ENCODE data around the gene SLC7A14. TPM values are rescaled to one million over a fixed set of nuclear protein-coding genes. Genes with fewer than 3 reads are reported as not detected.

The SLC7A14 gene
- total RNA-seq, 2 experiments from 2014 or later = not detected

DNA sequence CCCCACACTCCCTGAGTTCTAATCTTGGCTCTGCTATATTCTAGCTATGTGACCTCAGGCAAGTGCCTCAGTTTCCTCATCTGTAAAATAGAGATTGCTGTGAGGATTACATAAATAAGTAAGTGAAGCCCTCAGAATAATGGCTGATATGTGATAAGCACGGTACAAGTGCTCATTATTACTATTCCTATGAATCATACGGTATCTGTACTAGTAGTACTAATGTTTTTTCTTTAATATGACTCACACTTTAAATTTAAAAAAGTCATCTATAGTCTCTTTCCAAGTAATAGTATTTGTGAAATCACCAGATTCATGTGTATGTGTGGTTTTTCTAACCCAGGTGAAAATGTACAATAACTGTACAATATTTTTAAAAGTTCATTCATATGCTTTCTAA, 108.5 kb downstream of the SLC7A14 start:
- H3K36me3 Mint-ChIP-seq (ENCODE audit: low read depth) = no peaks in the 10 kb centered on the region
- no peak overlapping the region for H3K27ac Mint-ChIP-seq
- no peaks in the 10 kb centered on the region for H3K9me3 Mint-ChIP-seq
- peaks cover 9% of the 10 kb centered on the region for H3K27me3 Mint-ChIP-seq
- no peak overlapping the region for H3K4me3 Mint-ChIP-seq
- ATAC-seq (no peak), DNase-seq (no peak)
- no peaks in the 10 kb centered on the region for H3K4me1 Mint-ChIP-seq (ENCODE audit: low read depth)
- ChIA-PET CTCF (interaction anchor here (1.7 kb wide), 1 partner anchor 11 kb away, joined by 4 read pairs; no protein-coding TSS in a partner anchor), POLR2A (no interaction called here)
- TF ChIP-seq, protein P1, sequence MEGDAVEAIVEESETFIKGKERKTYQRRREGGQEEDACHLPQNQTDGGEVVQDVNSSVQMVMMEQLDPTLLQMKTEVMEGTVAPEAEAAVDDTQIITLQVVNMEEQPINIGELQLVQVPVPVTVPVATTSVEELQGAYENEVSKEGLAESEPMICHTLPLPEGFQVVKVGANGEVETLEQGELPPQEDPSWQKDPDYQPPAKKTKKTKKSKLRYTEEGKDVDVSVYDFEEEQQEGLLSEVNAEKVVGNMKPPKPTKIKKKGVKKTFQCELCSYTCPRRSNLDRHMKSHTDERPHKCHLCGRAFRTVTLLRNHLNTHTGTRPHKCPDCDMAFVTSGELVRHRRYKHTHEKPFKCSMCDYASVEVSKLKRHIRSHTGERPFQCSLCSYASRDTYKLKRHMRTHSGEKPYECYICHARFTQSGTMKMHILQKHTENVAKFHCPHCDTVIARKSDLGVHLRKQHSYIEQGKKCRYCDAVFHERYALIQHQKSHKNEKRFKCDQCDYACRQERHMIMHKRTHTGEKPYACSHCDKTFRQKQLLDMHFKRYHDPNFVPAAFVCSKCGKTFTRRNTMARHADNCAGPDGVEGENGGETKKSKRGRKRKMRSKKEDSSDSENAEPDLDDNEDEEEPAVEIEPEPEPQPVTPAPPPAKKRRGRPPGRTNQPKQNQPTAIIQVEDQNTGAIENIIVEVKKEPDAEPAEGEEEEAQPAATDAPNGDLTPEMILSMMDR (IDR thresholded peaks at IDR 0.05) = no peak
- intact Hi-C loops (cut with micrococcal nuclease) = no loop called here

DNA sequence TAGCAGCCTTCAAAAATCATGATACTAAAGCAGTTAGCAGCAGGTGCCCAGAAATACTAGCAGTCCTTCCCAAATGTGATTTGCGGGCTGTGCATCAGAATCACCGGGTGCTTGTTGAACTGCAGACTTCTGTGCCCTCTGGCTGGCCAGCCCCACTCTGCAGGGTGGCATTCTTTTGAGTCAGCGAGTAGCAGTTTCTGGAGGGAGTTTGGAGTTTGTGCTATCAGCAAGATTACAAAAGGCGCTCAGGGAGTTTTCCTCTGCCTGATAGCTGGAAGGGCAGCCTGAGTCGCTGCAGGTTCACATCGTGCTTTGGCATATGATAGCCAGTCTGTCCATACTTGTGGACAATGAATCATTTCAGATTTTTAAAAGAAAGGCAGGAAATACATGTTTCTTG, 109.6 kb downstream of the SLC7A14 start:
- H3K27ac Mint-ChIP-seq = no peak overlapping the region
- no peaks in the 10 kb centered on the region for H3K36me3 Mint-ChIP-seq (ENCODE audit: low read depth)
- no peaks in the 10 kb centered on the region for H3K9me3 Mint-ChIP-seq
- CTCF ChIA-PET = interaction anchor here (1.4 kb wide), 1 partner anchor 61 kb away, joined by 3 read pairs; no protein-coding TSS in a partner anchor
- POLR2A ChIA-PET = no interaction called here
- TF ChIP-seq, protein P1 (IDR thresholded peaks at IDR 0.05) = no peak
- peaks cover 11% of the 10 kb centered on the region for H3K27me3 Mint-ChIP-seq
- intact Hi-C loops (cut with micrococcal nuclease) = no loop called here
- no peaks in the 10 kb centered on the region for H3K4me1 Mint-ChIP-seq (ENCODE audit: low read depth)
- no peak overlapping the region for H3K4me3 Mint-ChIP-seq
- no peak for ATAC-seq
- DNase-seq = no peak

DNA sequence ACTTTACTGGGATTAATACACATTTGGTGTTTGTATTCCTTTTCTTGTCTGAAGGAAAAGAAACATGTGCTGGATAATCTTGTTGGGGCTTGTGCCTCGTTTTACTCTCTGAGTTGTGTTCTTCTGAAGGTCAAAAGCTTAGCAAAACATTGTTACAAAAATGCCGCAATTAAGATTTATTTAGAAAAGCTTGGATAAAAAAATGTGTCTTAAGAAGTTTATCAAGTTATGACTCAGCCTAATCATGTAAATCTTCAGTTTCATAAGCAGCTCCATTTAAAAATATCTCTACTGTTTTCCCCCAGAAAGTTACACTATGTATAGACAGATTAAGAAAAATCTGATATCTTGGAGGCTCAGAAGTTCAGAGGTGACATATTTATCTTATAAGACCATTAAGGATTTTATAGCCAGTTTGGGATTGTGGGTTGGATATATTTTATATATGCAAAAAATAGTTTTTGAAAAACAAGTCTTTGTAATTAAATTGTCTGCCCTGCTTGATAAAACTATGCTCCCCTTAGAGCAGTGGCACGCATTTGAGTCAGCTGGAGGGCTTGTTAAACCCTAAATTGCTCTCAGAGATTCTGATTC, 110.7 kb downstream of the SLC7A14 start:
- Mint-ChIP-seq H3K9me3 (no peaks in the 10 kb centered on the region), H3K27ac (no peak overlapping the region), H3K27me3 (peaks cover 20% of the 10 kb centered on the region), H3K4me1 (ENCODE audit: low read depth) (peaks cover 3% of the 10 kb centered on the region), H3K4me3 (no peak overlapping the region), H3K36me3 (ENCODE audit: low read depth) (no peaks in the 10 kb centered on the region)
- ChIA-PET POLR2A (no interaction called here), CTCF (interaction anchor here (0.9 to 1.4 kb wide), 2 partner anchors 60 to 61 kb away, joined by 3 to 6 read pairs; no protein-coding TSS in a partner anchor)
- no peak for ATAC-seq
- DNase-seq = no peak
- TF ChIP-seq, protein P1 (IDR thresholded peaks at IDR 0.05) = no peak
- intact Hi-C loops (cut with micrococcal nuclease) = no loop called here

DNA sequence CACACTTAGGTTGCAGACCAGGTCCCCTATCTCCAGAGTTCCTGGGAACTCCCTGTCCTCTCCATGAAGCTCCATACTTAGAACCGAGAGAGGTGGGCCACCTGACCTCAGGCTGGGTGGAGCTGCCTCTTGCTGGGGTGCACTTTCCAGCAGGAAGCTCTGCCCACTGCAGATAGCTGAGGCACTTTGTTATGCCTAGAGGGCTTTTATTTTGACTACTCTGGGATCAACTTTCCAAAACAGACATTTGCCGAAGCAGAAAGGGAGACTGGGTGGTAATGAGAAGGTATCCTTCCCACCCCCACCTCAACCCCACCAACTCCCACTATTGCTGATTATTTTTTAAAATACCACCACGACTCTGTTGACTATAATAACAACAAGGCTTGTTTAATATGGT, 112.5 kb downstream of the SLC7A14 start:
- Mint-ChIP-seq H3K27me3 (peaks cover 24% of the 10 kb centered on the region), H3K36me3 (ENCODE audit: low read depth) (no peaks in the 10 kb centered on the region), H3K4me3 (no peak overlapping the region), H3K4me1 (ENCODE audit: low read depth) (peaks cover 5% of the 10 kb centered on the region), H3K9me3 (no peaks in the 10 kb centered on the region), H3K27ac (no peak overlapping the region)
- no peak for ATAC-seq
- CTCF ChIA-PET = no interaction called here
- POLR2A ChIA-PET = no interaction called here
- intact Hi-C loops (cut with micrococcal nuclease) = no loop called here
- TF ChIP-seq, protein P1 (IDR thresholded peaks at IDR 0.05) = no peak
- DNase-seq = no peak

DNA sequence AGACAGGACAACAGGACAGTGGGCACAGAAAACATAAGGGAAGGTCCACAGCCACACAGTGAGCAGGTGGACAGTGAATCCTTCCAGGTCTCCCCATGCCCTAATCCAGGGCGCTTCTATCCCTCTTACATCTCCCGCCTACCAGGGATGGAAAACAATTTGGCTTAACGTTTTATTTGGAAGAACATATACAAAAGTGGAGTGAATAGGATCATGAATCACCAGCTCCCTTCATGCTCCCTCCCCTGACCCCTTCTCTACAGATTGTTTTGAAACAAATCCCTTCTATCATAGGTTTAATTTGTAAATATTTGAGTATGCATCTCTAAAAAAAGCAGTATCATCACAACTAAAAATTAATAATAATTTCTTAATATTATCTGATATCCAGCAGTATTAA, 114.7 kb downstream of the SLC7A14 start:
- TF ChIP-seq, protein P1 (IDR thresholded peaks at IDR 0.05) = no peak
- H3K36me3 Mint-ChIP-seq (ENCODE audit: low read depth) = no peaks in the 10 kb centered on the region
- no peak for DNase-seq
- ChIA-PET CTCF (no interaction called here), POLR2A (no interaction called here)
- no peak overlapping the region for H3K4me3 Mint-ChIP-seq
- intact Hi-C loops (cut with micrococcal nuclease) = no loop called here
- no peak for ATAC-seq
- H3K27me3 Mint-ChIP-seq = peaks cover 24% of the 10 kb centered on the region
- H3K4me1 Mint-ChIP-seq (ENCODE audit: low read depth) = peaks cover 5% of the 10 kb centered on the region
- H3K9me3 Mint-ChIP-seq = no peaks in the 10 kb centered on the region
- H3K27ac Mint-ChIP-seq = no peak overlapping the region
